Frontal cortex (tissue), 4 donors: ENCODE results near the gene THUMPD3. TPM values are rescaled to one million over a fixed set of nuclear protein-coding genes. Genes with fewer than 3 reads are reported as not detected.
A peak's percentile ranks its signal among the peaks of the same experiment; 100 is the strongest.

ENCODE experiments used
- DNase-seq, 2 donors: peaks; one replicate each; pipeline ENCODE4 v3.0.0; 2012; ENCODE audit warnings: low spot score in 2 of 2
- FAIRE-seq: peaks from 2 replicates; lab custom pipeline; 2012; peaks lifted over from hg19 to GRCh38; lab: Jason Lieb, UNC
- total RNA-seq: library from RNA; depleted of rRNA; stranded (reverse); fragments of >200 nt; gene quantifications from one replicate; pipeline ENCODE4 v1.2.3, GENCODE V29; 2014
- donor health status: control.
- donor health status: control.
- donor health status: control.

Gene THUMPD3
- total RNA-seq, 1 donor from 2014 or later: 79.1 TPM

DNA sequence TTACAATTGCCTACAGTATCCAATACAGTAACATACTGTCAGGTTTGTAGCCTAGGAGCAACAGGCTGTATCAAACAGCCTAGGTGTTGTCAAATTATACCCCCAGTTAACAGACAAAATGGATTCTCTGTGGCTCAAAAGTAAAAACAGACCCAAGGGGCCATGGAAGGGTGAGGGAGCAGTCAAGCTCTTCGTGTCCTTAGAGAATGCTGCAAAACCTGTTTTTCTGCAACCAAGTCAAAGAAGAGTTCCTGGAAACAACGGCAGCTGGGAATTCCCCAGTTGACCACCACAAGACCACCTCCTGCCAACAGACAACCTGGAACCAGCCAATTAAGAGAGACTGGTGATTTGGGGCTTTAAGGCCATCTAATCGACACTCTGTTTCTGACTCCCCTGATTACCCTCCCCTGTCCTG is 11.1 kb upstream of the THUMPD3 start:
- DNase-seq: no peak
- no peak for FAIRE-seq

DNA sequence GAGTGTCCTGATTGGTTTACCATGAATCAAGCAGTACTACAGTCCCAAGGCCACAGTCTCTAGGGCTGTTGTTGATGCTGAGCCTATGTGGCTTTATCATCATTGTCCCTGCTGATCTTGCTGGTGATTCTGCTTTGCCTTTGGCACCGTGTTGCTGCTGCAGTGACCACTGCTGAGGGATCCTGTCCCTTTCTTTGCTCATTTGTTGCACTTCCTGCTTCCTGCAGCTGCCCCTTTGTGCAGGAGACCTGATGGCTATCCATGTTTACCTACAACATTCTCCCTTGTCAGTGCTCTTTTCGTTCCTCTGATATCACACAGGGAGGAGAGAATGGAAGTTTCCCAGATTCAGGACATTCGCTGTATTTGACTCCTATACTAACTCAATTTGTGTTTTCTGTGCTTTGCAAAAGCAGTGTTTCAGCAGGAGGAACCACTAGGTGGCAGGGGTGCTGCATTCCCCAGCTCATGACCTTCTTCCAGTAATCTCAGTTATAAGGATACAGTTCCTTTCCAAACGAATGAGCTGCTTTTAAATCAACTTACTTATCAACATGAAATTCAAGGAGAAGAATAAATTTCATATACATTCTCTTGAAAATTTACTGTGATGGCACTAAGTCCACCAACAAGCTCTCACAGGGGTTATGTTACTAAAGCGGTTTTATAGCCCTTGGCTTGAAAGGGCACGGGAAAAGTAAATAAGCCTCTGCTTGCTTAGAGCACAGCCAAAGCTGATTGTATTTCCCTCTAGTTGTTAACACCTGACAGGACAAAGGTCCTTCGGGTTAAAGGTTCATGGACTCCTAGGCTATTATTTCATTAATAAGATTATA is 9.7 kb upstream of the THUMPD3 start:
- DNase-seq (peak; percentile 38 to 75), FAIRE-seq (no peak)

GRCh38 chr3:9361691-9362388 is 1.0 kb upstream of the THUMPD3 start:
- DNase-seq (no peak), FAIRE-seq (no peak)

DNA sequence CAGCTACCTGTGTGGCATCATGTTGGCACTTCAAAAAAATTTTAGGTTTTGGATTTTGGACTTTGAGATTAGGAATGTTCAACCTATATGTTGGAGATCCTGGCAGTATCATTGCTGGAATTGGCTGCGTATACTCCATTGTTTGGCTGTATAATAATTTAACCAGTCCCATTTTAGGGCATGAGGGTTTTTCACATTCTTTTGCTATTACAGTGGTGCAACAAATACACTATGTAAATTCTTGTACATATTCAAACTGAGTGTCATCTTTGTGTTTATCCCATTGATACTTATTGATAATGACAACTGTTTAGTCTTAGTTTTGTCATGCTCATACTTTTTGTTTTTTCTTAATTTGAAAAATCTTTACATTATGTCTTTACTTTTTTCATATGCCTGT is 6.7 kb downstream of the THUMPD3 start:
- FAIRE-seq: no peak
- no peak for DNase-seq

- no peak for FAIRE-seq
- no peak for DNase-seq
Observed at GRCh38 chr3:9373465-9373864, 10.6 kb downstream of the THUMPD3 start.

DNA sequence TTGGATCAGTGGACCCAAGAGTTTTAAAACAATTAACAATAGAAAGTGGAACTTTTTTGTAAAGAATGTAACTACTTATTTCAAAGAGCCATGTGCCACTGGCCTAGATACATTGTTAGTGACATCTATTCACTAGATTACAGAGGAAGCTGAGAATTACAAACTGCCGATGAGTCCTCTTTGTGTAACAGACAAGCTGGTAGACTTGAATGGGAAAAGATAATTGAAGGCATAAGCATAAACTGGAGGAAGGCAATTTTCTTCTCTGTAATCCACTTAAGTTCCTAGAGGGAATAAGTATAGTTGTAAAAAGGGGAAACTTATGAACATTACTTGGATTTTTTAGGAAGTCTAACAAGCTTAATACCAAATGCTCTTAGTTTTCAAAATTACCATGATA is 15.1 kb downstream of the THUMPD3 start:
- no peak for DNase-seq
- FAIRE-seq: no peak

DNA sequence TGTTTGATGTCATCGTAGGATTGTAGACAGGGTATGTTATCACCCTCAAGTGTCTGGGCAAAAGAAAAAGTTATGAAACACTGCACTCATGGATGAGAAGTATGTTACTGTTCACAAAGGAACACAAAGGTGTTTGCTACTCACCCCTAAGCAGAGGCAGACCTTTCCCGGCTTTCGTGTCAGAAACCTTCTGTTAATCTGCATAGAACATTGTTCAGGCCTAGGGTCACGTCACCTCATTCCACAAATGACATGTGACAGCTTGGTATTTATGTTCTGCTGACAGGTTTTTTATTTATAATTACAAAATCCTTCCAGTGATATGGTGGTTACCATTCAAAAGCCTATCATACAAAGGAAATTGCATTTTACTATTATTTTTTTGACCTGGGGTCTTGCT is 16.5 kb downstream of the THUMPD3 start:
- no peak for FAIRE-seq
- DNase-seq: no peak

GRCh38 chr3:9380014-9380413 is 17.2 kb downstream of the THUMPD3 start:
- FAIRE-seq: no peak
- DNase-seq: no peak

DNA sequence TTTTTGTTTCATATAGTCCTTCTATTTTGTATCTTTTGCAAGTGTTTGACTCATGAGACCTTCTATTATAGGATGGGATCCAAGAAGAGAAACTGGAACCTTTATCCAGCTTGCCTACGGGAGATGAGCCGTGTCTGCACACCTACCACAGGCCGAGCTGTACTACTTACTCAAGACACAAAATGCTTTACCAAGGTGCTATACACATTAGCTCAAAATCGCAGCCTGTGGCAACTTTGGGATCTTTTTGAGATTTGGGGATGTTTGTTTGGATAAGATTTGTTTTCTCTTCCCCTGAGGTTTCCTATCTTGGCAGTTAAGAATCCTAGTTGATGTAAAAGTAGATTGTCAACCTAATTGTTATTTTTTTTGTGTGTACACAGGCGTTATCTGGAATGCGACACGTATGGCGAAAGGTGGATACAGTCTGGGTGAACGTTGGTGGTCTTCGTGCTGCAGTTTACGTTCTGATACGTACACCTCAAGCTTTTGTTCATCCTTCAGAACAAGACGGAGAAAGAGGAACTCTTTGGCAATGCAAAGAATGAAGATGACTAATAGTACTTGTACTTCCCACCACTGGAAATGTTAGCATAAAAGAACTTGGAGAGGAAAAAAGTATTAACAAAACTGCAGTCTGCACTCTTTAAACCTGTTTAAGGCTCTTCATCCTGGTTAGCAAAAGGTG is 21.4 kb downstream of the THUMPD3 start:
- DNase-seq: no peak
- FAIRE-seq: no peak

- FAIRE-seq: no peak
Observed at GRCh38 chr3:9385187-9386077, 22.6 kb downstream of the THUMPD3 start.

DNA sequence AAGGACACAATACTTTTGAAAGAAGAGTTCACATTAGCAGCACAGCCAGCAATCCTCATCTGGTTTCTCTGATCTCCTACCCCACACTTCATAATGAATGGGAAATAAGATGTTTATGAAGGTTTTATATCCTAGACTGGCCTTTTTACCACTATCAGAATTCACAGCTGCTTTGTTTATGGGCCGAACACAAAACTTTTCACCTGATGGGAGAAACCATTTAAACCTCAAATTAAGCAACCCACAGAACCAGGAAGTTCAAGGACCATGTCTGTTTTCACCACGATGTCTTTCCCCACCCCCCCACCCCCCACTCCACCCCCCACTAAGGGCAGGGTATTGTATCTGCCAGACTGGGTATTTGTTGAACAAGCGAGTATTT is 23.2 kb downstream of the THUMPD3 start:
- no peak for FAIRE-seq
- DNase-seq: no peak

More at GRCh38 chr3:9385187-9386077, 22.6 kb downstream of the THUMPD3 start:
- no peak for DNase-seq

DNA sequence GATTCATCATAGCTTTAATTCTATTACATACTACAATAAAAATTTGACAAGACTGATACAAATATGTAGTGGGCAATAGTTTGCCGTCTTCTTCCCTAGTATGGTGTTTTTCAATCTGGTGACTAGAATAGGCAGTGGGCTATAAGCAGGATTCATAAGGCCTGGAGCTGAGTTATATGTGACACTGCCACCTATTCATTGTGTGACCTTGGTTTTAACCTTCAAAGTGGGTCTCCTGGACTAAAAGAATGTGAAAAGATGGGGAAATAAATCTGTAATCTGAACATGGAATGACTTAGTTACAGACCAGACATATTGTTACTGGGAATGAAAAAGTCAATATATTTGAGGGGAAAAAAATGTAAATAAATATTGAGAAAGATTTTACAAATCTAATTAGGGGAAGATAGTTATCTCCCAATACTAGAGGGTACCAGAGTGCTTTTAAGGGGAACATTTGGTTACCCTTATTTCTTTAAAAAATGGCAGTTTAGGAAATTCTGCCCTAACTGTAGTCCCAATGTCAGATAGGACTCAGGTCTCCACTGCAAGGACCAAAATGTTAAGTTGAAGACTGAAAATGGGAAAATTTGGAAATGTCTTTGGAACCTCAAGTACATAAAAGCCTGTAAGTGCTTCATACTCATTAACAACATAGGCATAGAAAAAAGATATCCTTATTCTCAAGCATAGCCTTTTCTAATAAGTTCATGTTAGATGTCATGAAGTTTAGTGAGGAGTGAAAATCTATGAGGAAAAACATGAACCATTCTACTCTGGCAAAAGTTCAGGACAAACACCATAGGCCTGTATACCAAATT is 23.9 kb downstream of the THUMPD3 start:
- DNase-seq (no peak), FAIRE-seq (no peak)

DNA sequence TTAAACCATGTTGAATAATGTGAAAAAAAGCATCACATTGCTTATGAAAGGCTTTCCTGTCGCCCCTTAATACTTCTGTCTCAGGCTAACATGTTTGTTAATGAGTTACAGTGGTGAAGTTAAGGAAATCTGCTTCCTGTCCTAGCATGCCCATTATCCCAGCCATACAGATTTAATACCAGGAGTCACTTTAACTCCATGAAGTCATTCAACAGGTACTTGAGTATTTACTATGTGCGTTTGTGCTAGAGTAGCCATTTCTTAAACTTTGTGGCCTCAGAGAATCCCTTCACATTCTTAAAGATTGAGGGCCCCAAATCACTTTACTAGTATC is 24.4 kb downstream of the THUMPD3 start:
- no peak for DNase-seq
- no peak for FAIRE-seq

DNA sequence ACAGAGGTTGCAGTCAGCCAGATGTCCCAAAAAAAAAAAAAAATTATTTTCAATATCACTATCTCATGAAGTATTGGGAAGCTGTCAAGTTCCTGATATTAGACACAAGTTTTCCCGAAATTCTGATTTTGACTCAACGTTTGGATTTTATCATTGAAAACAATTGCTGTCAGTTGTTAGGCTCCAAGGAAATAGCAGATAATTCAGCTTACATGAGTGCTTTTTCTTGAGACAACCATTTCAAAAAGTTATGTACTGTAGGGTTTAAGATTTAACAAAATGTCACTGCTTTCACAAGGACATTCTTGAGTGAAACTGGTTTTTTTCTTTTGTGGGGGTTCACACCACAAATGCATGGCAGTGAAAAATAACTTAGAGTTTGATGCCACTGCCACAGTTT is 25.3 kb downstream of the THUMPD3 start:
- no peak for FAIRE-seq
- DNase-seq: no peak

- DNase-seq (no peak), FAIRE-seq (no peak)
Observed at GRCh38 chr3:9388562-9389272, 25.9 kb downstream of the THUMPD3 start.

GRCh38 chr3:9390265-9390888 is 27.5 kb downstream of the THUMPD3 start:
- DNase-seq (no peak), FAIRE-seq (no peak)

- DNase-seq: no peak
- no peak for FAIRE-seq
Observed at GRCh38 chr3:9392041-9392440, 29.2 kb downstream of the THUMPD3 start.
